Measurements from ENCODE around the gene PKM. TPM values are rescaled to one million over a fixed set of nuclear protein-coding genes. Genes with fewer than 3 reads are reported as not detected.

Gene PKM
- total RNA-seq, 1 experiment from 2014 or later: 869 TPM

GRCh38 chr15:72238586-72238985 lies 7.6 kb upstream of the PKM start:
- H3K9ac ChIP-seq (ENCODE audit: low read length): no peak overlapping the region
- H3K4me2 ChIP-seq (ENCODE audit: low read depth, low read length, poor library complexity, severe bottlenecking): no peak overlapping the region

GRCh38 chr15:72237853-72238224 lies 6.8 kb upstream of the PKM start:
- Histone ChIP-seq H3K27ac (ENCODE audit: low read length) (no peak overlapping the region), H3K4me2 (ENCODE audit: low read depth, low read length, poor library complexity, severe bottlenecking) (no peak overlapping the region), H3K9me3 (ENCODE audit: low read length) (no peaks in the 10 kb centered on the region), H3K4me1 (ENCODE audit: low read length) (no peaks in the 10 kb centered on the region), H3K36me3 (ENCODE audit: insufficient read depth, low read length) (peaks cover 11% of the 10 kb centered on the region; the same call in 1 of the 2 replicates), H2AFZ (ENCODE audit: low read length) (no peak overlapping the region), H3K4me3 (ENCODE audit: low read length) (no peak overlapping the region), H3K9ac (ENCODE audit: low read length) (no peak overlapping the region), H3K27me3 (ENCODE audit: low read length) (no peaks in the 10 kb centered on the region), H4K20me1 (ENCODE audit: insufficient read depth, low read depth, low read length) (no peaks in the 10 kb centered on the region), H3K9me2 (replicated peaks; ENCODE audit: insufficient read depth, low read length) (no peaks in the 10 kb centered on the region), H3K79me2 (ENCODE audit: low read length) (no peaks in the 10 kb centered on the region)
- no peak for DNase-seq

More at GRCh38 chr15:72238586-72238985, 7.6 kb upstream of the PKM start:
- H3K27me3 ChIP-seq (ENCODE audit: low read length): no peaks in the 10 kb centered on the region
- H3K27ac ChIP-seq (ENCODE audit: low read length): no peak overlapping the region
- no peaks in the 10 kb centered on the region for H4K20me1 ChIP-seq (ENCODE audit: insufficient read depth, low read depth, low read length)
- no peaks in the 10 kb centered on the region for H3K9me3 ChIP-seq (ENCODE audit: low read length)
- H3K9me2 ChIP-seq (replicated peaks; ENCODE audit: insufficient read depth, low read length): no peaks in the 10 kb centered on the region
- H3K4me1 ChIP-seq (ENCODE audit: low read length): no peaks in the 10 kb centered on the region
- H3K4me3 ChIP-seq (ENCODE audit: low read length): no peak overlapping the region
- H2AFZ ChIP-seq (ENCODE audit: low read length): no peak overlapping the region
- H3K79me2 ChIP-seq (ENCODE audit: low read length): no peaks in the 10 kb centered on the region
- peaks cover 11% of the 10 kb centered on the region; the same call in 1 of the 2 replicates for H3K36me3 ChIP-seq (ENCODE audit: insufficient read depth, low read length)
- DNase-seq: no peak

GRCh38 chr15:72237029-72237852 lies 6.3 kb upstream of the PKM start:
- peaks cover 3% of the 10 kb centered on the region for H3K4me1 ChIP-seq (ENCODE audit: low read length)
- no peak overlapping the region for H3K4me3 ChIP-seq (ENCODE audit: low read length)
- no peaks in the 10 kb centered on the region for H3K79me2 ChIP-seq (ENCODE audit: low read length)
- peaks cover 5% of the 10 kb centered on the region; the same call in 1 of the 2 replicates for H3K36me3 ChIP-seq (ENCODE audit: insufficient read depth, low read length)
- H2AFZ ChIP-seq (ENCODE audit: low read length): no peak overlapping the region
- H3K27ac ChIP-seq (ENCODE audit: low read length): no peak overlapping the region
- H4K20me1 ChIP-seq (ENCODE audit: insufficient read depth, low read depth, low read length): no peaks in the 10 kb centered on the region
- DNase-seq: no peak
- no peaks in the 10 kb centered on the region for H3K9me2 ChIP-seq (replicated peaks; ENCODE audit: insufficient read depth, low read length)
- H3K27me3 ChIP-seq (ENCODE audit: low read length): no peaks in the 10 kb centered on the region
- no peak overlapping the region for H3K9ac ChIP-seq (ENCODE audit: low read length)
- H3K9me3 ChIP-seq (ENCODE audit: low read length): no peaks in the 10 kb centered on the region
- H3K4me2 ChIP-seq (ENCODE audit: low read depth, low read length, poor library complexity, severe bottlenecking): no peak overlapping the region

- H3K27me3 ChIP-seq (ENCODE audit: low read length): no peaks in the 10 kb centered on the region
- no peak overlapping the region for H2AFZ ChIP-seq (ENCODE audit: low read length)
- DNase-seq: no peak
- H3K4me2 ChIP-seq (ENCODE audit: low read depth, low read length, poor library complexity, severe bottlenecking): no peak overlapping the region
- no peaks in the 10 kb centered on the region for H3K9me2 ChIP-seq (replicated peaks; ENCODE audit: insufficient read depth, low read length)
- H3K79me2 ChIP-seq (ENCODE audit: low read length): no peaks in the 10 kb centered on the region
- peaks cover 11% of the 10 kb centered on the region for H3K4me1 ChIP-seq (ENCODE audit: low read length)
- H3K9ac ChIP-seq (ENCODE audit: low read length): no peak overlapping the region
- no peaks in the 10 kb centered on the region for H3K9me3 ChIP-seq (ENCODE audit: low read length)
- no peaks in the 10 kb centered on the region for H4K20me1 ChIP-seq (ENCODE audit: insufficient read depth, low read depth, low read length)
- peaks cover 5% of the 10 kb centered on the region; the same call in 1 of the 2 replicates for H3K36me3 ChIP-seq (ENCODE audit: insufficient read depth, low read length)
- no peak overlapping the region for H3K27ac ChIP-seq (ENCODE audit: low read length)
- no peak overlapping the region for H3K4me3 ChIP-seq (ENCODE audit: low read length)
Observed at GRCh38 chr15:72236381-72237003, 5.5 kb upstream of the PKM start.

- Histone ChIP-seq H3K9me3 (ENCODE audit: low read length) (no peaks in the 10 kb centered on the region), H2AFZ (ENCODE audit: low read length) (no peak overlapping the region), H3K4me1 (ENCODE audit: low read length) (peaks cover 11% of the 10 kb centered on the region), H4K20me1 (ENCODE audit: insufficient read depth, low read depth, low read length) (no peaks in the 10 kb centered on the region), H3K79me2 (ENCODE audit: low read length) (peaks cover 7% of the 10 kb centered on the region), H3K9ac (ENCODE audit: low read length) (no peak overlapping the region), H3K4me2 (ENCODE audit: low read depth, low read length, poor library complexity, severe bottlenecking) (no peak overlapping the region), H3K9me2 (replicated peaks; ENCODE audit: insufficient read depth, low read length) (no peaks in the 10 kb centered on the region), H3K36me3 (ENCODE audit: insufficient read depth, low read length) (no peaks in the 10 kb centered on the region), H3K27me3 (ENCODE audit: low read length) (no peaks in the 10 kb centered on the region), H3K4me3 (ENCODE audit: low read length) (no peak overlapping the region), H3K27ac (ENCODE audit: low read length) (no peak overlapping the region)
- DNase-seq: no peak
Observed at GRCh38 chr15:72235298-72235697, 4.3 kb upstream of the PKM start.

GRCh38 chr15:72233769-72234168 lies 2.8 kb upstream of the PKM start:
- Histone ChIP-seq H4K20me1 (ENCODE audit: insufficient read depth, low read depth, low read length) (peaks cover 13% of the 10 kb centered on the region), H3K4me2 (ENCODE audit: low read depth, low read length, poor library complexity, severe bottlenecking) (no peak overlapping the region), H2AFZ (ENCODE audit: low read length) (no peak overlapping the region), H3K9me3 (ENCODE audit: low read length) (no peaks in the 10 kb centered on the region), H3K36me3 (ENCODE audit: insufficient read depth, low read length) (peaks cover 5% of the 10 kb centered on the region; the same call in 1 of the 2 replicates), H3K27ac (ENCODE audit: low read length) (no peak overlapping the region), H3K9ac (ENCODE audit: low read length) (no peak overlapping the region), H3K4me3 (ENCODE audit: low read length) (no peak overlapping the region), H3K79me2 (ENCODE audit: low read length) (peaks cover 22% of the 10 kb centered on the region), H3K9me2 (replicated peaks; ENCODE audit: insufficient read depth, low read length) (no peaks in the 10 kb centered on the region), H3K4me1 (ENCODE audit: low read length) (peaks cover 18% of the 10 kb centered on the region), H3K27me3 (ENCODE audit: low read length) (no peaks in the 10 kb centered on the region)
- DNase-seq: no peak

GRCh38 chr15:72231833-72232478 lies 966 bp upstream of the PKM start:
- peak overlapping the region; percentile 99 for H3K9ac ChIP-seq (ENCODE audit: low read length)
- no peaks in the 10 kb centered on the region for H3K27me3 ChIP-seq (ENCODE audit: low read length)
- H2AFZ ChIP-seq (ENCODE audit: low read length): peak overlapping the region; percentile 98
- H3K79me2 ChIP-seq (ENCODE audit: low read length): peaks cover 40% of the 10 kb centered on the region
- H4K20me1 ChIP-seq (ENCODE audit: insufficient read depth, low read depth, low read length): peaks cover 28% of the 10 kb centered on the region
- H3K27ac ChIP-seq (ENCODE audit: low read length): peak overlapping the region; percentile 10; the same call in 1 of the 2 replicates
- H3K36me3 ChIP-seq (ENCODE audit: insufficient read depth, low read length): peaks cover 5% of the 10 kb centered on the region; the same call in 1 of the 2 replicates
- DNase-seq: peak; percentile 59
- H3K4me3 ChIP-seq (ENCODE audit: low read length): peak overlapping the region; percentile 96
- no peaks in the 10 kb centered on the region for H3K9me3 ChIP-seq (ENCODE audit: low read length)
- H3K9me2 ChIP-seq (replicated peaks; ENCODE audit: insufficient read depth, low read length): no peaks in the 10 kb centered on the region
- peak overlapping the region; percentile 94 for H3K4me2 ChIP-seq (ENCODE audit: low read depth, low read length, poor library complexity, severe bottlenecking)
- peaks cover 37% of the 10 kb centered on the region for H3K4me1 ChIP-seq (ENCODE audit: low read length)

All from Karpas-422 (cell line).